ENCODE measurements around the gene NIN. TPM values are rescaled to one million over a fixed set of nuclear protein-coding genes. Genes with fewer than 3 reads are reported as not detected.
"Not testable (repeated sequence)": the region's sequence is repeated elsewhere in the genome, so short reads cannot be mapped to it uniquely, and the experiment has no call there.

The NIN gene
- total RNA-seq, 4 donors from 2014 or later = 22.7 to 32.2 (median 28.5) TPM

GRCh38 chr14:50816395-50817047 is 14.4 kb downstream of the NIN start:
- intact Hi-C loops (cut with DNase I; ENCODE audit: low total_unique reads) = no loop called here
- DNase-seq (ENCODE audit: low spot score in 2 of 2) = no peak
- H3K4me3 ChIP-seq (ENCODE audit: low read depth, poor library complexity, severe bottlenecking) = no peak overlapping the region
- TF ChIP-seq CTCF (IDR thresholded peaks at IDR 0.05) (no peak), POLR2A (IDR thresholded peaks at IDR 0.05) (no peak)
- 48 to 66% methylated on average over 6 of the region's 6 CpGs for WGBS, 2 donors

GRCh38 chr14:50815526-50815925 is 15.4 kb downstream of the NIN start:
- DNase-seq (ENCODE audit: low spot score in 2 of 2); H3K4me3 ChIP-seq (ENCODE audit: low read depth, poor library complexity, severe bottlenecking): not testable (repeated sequence)
- WGBS, 2 donors = 95 to 96% methylated on average over 5 of the region's 5 CpGs

GRCh38 chr14:50815058-50815457 is 15.9 kb downstream of the NIN start:
- 34 to 88% methylated on average over 1 of the region's 1 CpG for WGBS, 2 donors
- H3K4me3 ChIP-seq (ENCODE audit: low read depth, poor library complexity, severe bottlenecking); intact Hi-C loops (cut with DNase I; ENCODE audit: low total_unique reads); DNase-seq (ENCODE audit: low spot score in 2 of 2): not testable (repeated sequence)

More at GRCh38 chr14:50815526-50815925, 15.4 kb downstream of the NIN start:
- intact Hi-C loops (cut with DNase I; ENCODE audit: low total_unique reads) = not testable (repeated sequence)

GRCh38 chr14:50814161-50814560 is 16.8 kb downstream of the NIN start:
- TF ChIP-seq POLR2A (IDR thresholded peaks at IDR 0.05) (no peak), CTCF (IDR thresholded peaks at IDR 0.05) (no peak)
- no peak for DNase-seq (ENCODE audit: low spot score in 2 of 2)
- H3K4me3 ChIP-seq (ENCODE audit: low read depth, poor library complexity, severe bottlenecking) = no peak overlapping the region
- 93 to 97% methylated on average over 3 of the region's 3 CpGs for WGBS, 2 donors
- intact Hi-C loops (cut with DNase I; ENCODE audit: low total_unique reads) = no loop called here

- 53 to 58% methylated on average over 2 of the region's 2 CpGs for WGBS, 2 donors
- H3K4me3 ChIP-seq (ENCODE audit: low read depth, poor library complexity, severe bottlenecking) = no peak overlapping the region
- no peak for TF ChIP-seq POLR2A (IDR thresholded peaks at IDR 0.05)
- TF ChIP-seq CTCF (IDR thresholded peaks at IDR 0.05) = no peak
- intact Hi-C loops (cut with DNase I; ENCODE audit: low total_unique reads) = no loop called here
- DNase-seq (ENCODE audit: low spot score in 2 of 2) = no peak
Measured at GRCh38 chr14:50813544-50813863, 17.5 kb downstream of the NIN start.

GRCh38 chr14:50812856-50813543 is 18.0 kb downstream of the NIN start:
- no peak for DNase-seq (ENCODE audit: low spot score in 2 of 2)
- TF ChIP-seq CTCF (IDR thresholded peaks at IDR 0.05) = no peak
- TF ChIP-seq POLR2A (IDR thresholded peaks at IDR 0.05) = no peak
- intact Hi-C loops (cut with DNase I; ENCODE audit: low total_unique reads) = no loop called here
- 88% methylated on average over 8 of the region's 8 CpGs for WGBS, 2 donors
- H3K4me3 ChIP-seq (ENCODE audit: low read depth, poor library complexity, severe bottlenecking) = no peak overlapping the region

- intact Hi-C loops (cut with DNase I; ENCODE audit: low total_unique reads) = no loop called here
- DNase-seq (ENCODE audit: low spot score in 2 of 2) = no peak
- no peak overlapping the region for H3K4me3 ChIP-seq (ENCODE audit: low read depth, poor library complexity, severe bottlenecking)
- TF ChIP-seq POLR2A (IDR thresholded peaks at IDR 0.05) (no peak), CTCF (IDR thresholded peaks at IDR 0.05) (no peak)
- WGBS, 2 donors = 93 to 96% methylated on average over 2 of the region's 2 CpGs
Measured at GRCh38 chr14:50812180-50812579, 18.8 kb downstream of the NIN start.

Measured in lower leg skin (tissue), 4 donors.